Gastrocnemius medialis (tissue), 4 donors: Measurements from ENCODE around the gene GNAT1.

Source experiments
- CTCF ChIP-seq, 5 experiments: fragments of 450-650 bp in 3 of 5; fragments of 200-600 bp in 2 of 5; sonication (generic) in 2 of 5; IDR thresholded peaks in 4 of 5; conservative IDR thresholded peaks in 1 of 5; 1 replicate in 4 of 5; 2 replicates in 1 of 5; pipeline ENCODE4 v1.5.1; 2016 to 2019; ENCODE audit warnings: antibody characterized with exemption in 5 of 5, mild to moderate bottlenecking in 3 of 5, moderate library complexity in 3 of 5
- POLR2A ChIP-seq, 2 donors: fragments of 450-650 bp; IDR thresholded peaks; one replicate each; pipeline ENCODE4 v1.6.1; 2017; ENCODE audit warnings: antibody characterized with exemption in 2 of 2, mild to moderate bottlenecking in 2 of 2, moderate library complexity in 2 of 2

- TF ChIP-seq CTCF (IDR thresholded peaks at IDR 0.05 in 4 of 5, conservative IDR thresholded peaks at IDR 0.05 in 1 of 5) (no peak), POLR2A (IDR thresholded peaks at IDR 0.05) (no peak)
These were observed 49.8 kb downstream of the GNAT1 start for GRCh38 chr3:50241163-50241562.
